Neural progenitor cell (in vitro differentiated cells): ENCODE measurements around the gene COL11A1.

Experiments
- CTCF ChIP-seq: fragments of 200-600 bp; sonication (generic); IDR thresholded peaks from 2 replicates; pipeline ENCODE4 v1.5.1; 2017; ENCODE audit warnings: antibody characterized with exemption, mild to moderate bottlenecking
- EZH2phosphoT487 ChIP-seq: fragments of 200-600 bp; sonication (generic); IDR thresholded peaks from 2 replicates; pipeline ENCODE4 v1.6.1; 2017; ENCODE audit warnings: antibody characterized with exemption

- TF ChIP-seq CTCF (no peak), EZH2phosphoT487 (no peak)
Measured at GRCh38 chr1:102897557-102897956, 210.8 kb downstream of the COL11A1 start.
